HepG2 (cell line): ENCODE results near the gene MGAT1. TPM values are rescaled to one million over a fixed set of nuclear protein-coding genes. Genes with fewer than 3 reads are reported as not detected.

Experiments
- ATAC-seq: fragments of 200-7000 bp; cut with Tn5 transposase; 3 replicates; pipeline ENCODE4 v1.9.1; 2020; ENCODE audit warnings: mild to moderate bottlenecking, moderate library complexity
- BruUV-seq: library from RNA; stranded (reverse); fragments of 400-500 nt; replicated peaks from 2 replicates; lab custom pipeline; 2021; lab: Mats Ljungman, UMichigan
- CTCF ChIA-PET: fragments of 300-600 bp; formaldehyde crosslinking; extraction: SDS; loops from one replicate; lab custom pipeline; 2021; ENCODE audit warnings: low total read pairs, inconsistent platforms, low intra/inter-chr PET ratio; lab: Yijun Ruan, JAX
- POLR2A ChIA-PET: fragments of 350-600 bp; sonication (Branson Sonifier 250); formaldehyde crosslinking; loops from one replicate; lab custom pipeline; 2020; ENCODE audit warnings: antibody characterized with exemption, inconsistent platforms; lab: Yijun Ruan, JAX
- DNase-seq: peaks from one replicate; pipeline ENCODE4 v3.0.0-alpha.2; 2015; ENCODE audit warnings: low spot score
- FAIRE-seq: peaks from 3 replicates; lab custom pipeline; 2011; peaks lifted over from hg19 to GRCh38; lab: Jason Lieb, UNC
- H2AFZ ChIP-seq: one replicate; pipeline ENCODE4 v1.6.1; 2011; ENCODE audit warnings: low read length, inconsistent platforms
- H3K27ac ChIP-seq: fragments of 300-600 bp; 3 replicates; pipeline ENCODE4 v1.8.0; 2011; ENCODE audit warnings: mixed run types, mild to moderate bottlenecking, mixed read lengths, low read length, inconsistent platforms; ENCODE audit not compliant: insufficient read depth; ENCODE audit errors: extremely low read length
- H3K27me3 ChIP-seq, 2 experiments: fragments of 200-600 bp in 1 of 2; 2 replicates in 1 of 2; 3 replicates in 1 of 2; pipeline versions ENCODE4 v1.6.0 to v1.8.0; 2011; ENCODE audit warnings: low read length in 2 of 2, mild to moderate bottlenecking in 2 of 2, moderate library complexity in 2 of 2, inconsistent platforms in 1 of 2; ENCODE audit not compliant: insufficient read depth in 2 of 2, control insufficient read depth in 1 of 2
- H3K36me3 ChIP-seq, 2 experiments: fragments of 200-600 bp in 1 of 2; replicated peaks in 1 of 2; 2 replicates in 1 of 2; 3 replicates in 1 of 2; pipeline versions ENCODE4 v1.5.1 to v1.8.0; 2011; ENCODE audit warnings: low read length in 2 of 2, inconsistent platforms in 1 of 2; ENCODE audit not compliant: insufficient read depth in 2 of 2, control insufficient read depth in 1 of 2
- H3K4me1 ChIP-seq: 2 replicates; pipeline ENCODE4 v1.5.1; 2012; ENCODE audit warnings: low read length, inconsistent platforms; ENCODE audit not compliant: insufficient read depth
- H3K4me2 ChIP-seq: 2 replicates; pipeline ENCODE4 v1.6.0; 2011; ENCODE audit warnings: low read depth, low read length, inconsistent platforms
- H3K4me3 ChIP-seq, 3 experiments: fragments of 200-600 bp in 1 of 3; sonication (generic), shearing (Covaris generic) in 1 of 3; replicated peaks in 1 of 3; 2 replicates each; pipeline ENCODE4 v1.5.1; 2011 to 2016; ENCODE audit warnings: low read length in 3 of 3, inconsistent platforms in 2 of 3, low read depth in 2 of 3, mild to moderate bottlenecking in 2 of 3, control low read depth in 1 of 3, mixed read lengths in 1 of 3; ENCODE audit not compliant: insufficient read depth in 1 of 3
- H3K79me2 ChIP-seq: one replicate; pipeline ENCODE4 v1.6.1; 2011; ENCODE audit warnings: low read length, inconsistent platforms; ENCODE audit not compliant: insufficient read depth
- H3K9ac ChIP-seq: 2 replicates; pipeline ENCODE4 v1.6.0; 2011; ENCODE audit warnings: mild to moderate bottlenecking, low read depth, low read length, inconsistent platforms; ENCODE audit not compliant: insufficient read depth
- H3K9me3 ChIP-seq: 2 replicates; pipeline ENCODE4 v1.5.1; 2012; ENCODE audit warnings: mild to moderate bottlenecking, low read length
- H4K20me1 ChIP-seq: 2 replicates; pipeline ENCODE4 v1.6.0; 2011; ENCODE audit warnings: inconsistent platforms, mild to moderate bottlenecking, low read length, moderate library complexity; ENCODE audit not compliant: insufficient read depth
- CREB3 ChIP-seq: sonication (generic); formaldehyde crosslinking; IDR thresholded peaks from 2 replicates; pipeline ENCODE4 v1.5.0; 2020; ENCODE audit warnings: missing genetic modification reagents
- HDAC2 ChIP-seq: sonication (generic); formaldehyde crosslinking; IDR thresholded peaks from 2 replicates; pipeline ENCODE4 v1.4.0; 2020; ENCODE audit warnings: missing genetic modification reagents
- HNRNPH1 ChIP-seq: fragments of 200-400 bp; formaldehyde crosslinking; optimal IDR thresholded peaks from 2 replicates; pipeline ENCODE3; 2017; ENCODE audit warnings: mild to moderate bottlenecking, low read depth, low read length
- MYC ChIP-seq: sonication (generic); formaldehyde crosslinking; IDR thresholded peaks from 2 replicates; pipeline ENCODE4 v1.9.0; 2021; ENCODE audit warnings: missing genetic modification reagents, borderline replicate concordance
- SP2 ChIP-seq: sonication (generic); formaldehyde crosslinking; IDR thresholded peaks from 2 replicates; pipeline ENCODE4 v1.5.1; 2020; ENCODE audit warnings: mild to moderate bottlenecking, missing genetic modification reagents
- TIGD3 ChIP-seq: sonication (generic); formaldehyde crosslinking; IDR thresholded peaks from 2 replicates; pipeline ENCODE4 v1.5.1; 2020; ENCODE audit warnings: mild to moderate bottlenecking, missing genetic modification reagents, borderline replicate concordance
- ZBTB42 ChIP-seq: sonication (generic); formaldehyde crosslinking; IDR thresholded peaks from 2 replicates; pipeline ENCODE4 v1.5.0; 2020; ENCODE audit warnings: mild to moderate bottlenecking, missing genetic modification reagents
- ZNF282 ChIP-seq: fragments of 450-650 bp; IDR thresholded peaks from 2 replicates; pipeline ENCODE4 v1.6.1; 2018; ENCODE audit not compliant: partially characterized antibody
- ZNF318 ChIP-seq: sonication (generic); formaldehyde crosslinking; IDR thresholded peaks from 2 replicates; pipeline ENCODE4 v1.4.0; 2020; ENCODE audit warnings: mild to moderate bottlenecking, missing genetic modification reagents
- ZNF460 ChIP-seq: sonication (generic); formaldehyde crosslinking; IDR thresholded peaks from 2 replicates; pipeline ENCODE4 v1.5.1; 2020; ENCODE audit warnings: missing genetic modification reagents, mild to moderate bottlenecking, borderline replicate concordance
- ZNF510 ChIP-seq: sonication (generic); formaldehyde crosslinking; IDR thresholded peaks from 2 replicates; pipeline ENCODE4 v1.4.0; 2020; ENCODE audit warnings: low read depth, mild to moderate bottlenecking, missing genetic modification reagents
- ZNF574 ChIP-seq: sonication (generic); formaldehyde crosslinking; IDR thresholded peaks from 2 replicates; pipeline ENCODE4 v1.4.0; 2020; ENCODE audit warnings: missing genetic modification reagents
- WGBS: methylation state at CpG from one replicate; pipeline ENCODE4 v1.1.6; 2017; ENCODE audit warnings: low lambda C conversion rate; 5-methylcytosine and 5-hydroxymethylcytosine counted together
- in situ Hi-C: cut with HindIII; loops from 2 replicates; pipeline ENCODE4 v1.10.0; 2017; ENCODE audit warnings: low pct_unique_long_range_greater_than_20kb; ENCODE audit not compliant: extremely low pct_ligation_motif_present
- intact Hi-C: fragments of 100-400 bp; cut with micrococcal nuclease; formaldehyde crosslinking; loops from one replicate; pipeline ENCODE4 v1.10.0; 2022; ENCODE audit not compliant: unreplicated experiment
- polyA plus RNA-seq, 8 experiments: library from polyadenylated mRNA; depleted of rRNA in 3 of 8; stranded (reverse) in 7 of 8; unstranded in 1 of 8; fragments of >200 nt; fragmentation: Illumina TruSeq in 4 of 8; extraction: Trizol in 4 of 8; gene quantifications; 2 replicates each; pipeline versions ENCODE4 v1.2.1 to v1.2.3, GENCODE V29; 2011 to 2016; ENCODE audit warnings: low read depth in 4 of 8, missing spikeins in 1 of 8, mixed read lengths in 1 of 8; ENCODE audit not compliant: insufficient read depth in 1 of 8
- total RNA-seq, 5 experiments: library from RNA; depleted of rRNA; stranded (reverse); fragments of >200 nt; fragmentation: Illumina TruSeq; extraction: Trizol; gene quantifications; 2 replicates each; pipeline ENCODE4 v1.2.3, GENCODE V29; 2016; ENCODE audit warnings: low read depth in 1 of 5

MGAT1 gene
- total and polyA plus RNA-seq, 2 of the 13 experiments (the other 11 are each of a cell fraction or from before 2014, with no cell fraction given): 50.1 to 55.3 TPM

GRCh38 chr5:180847026-180847425 lies 44.4 kb upstream of the MGAT1 start:
- Histone ChIP-seq H3K4me2 (no peak overlapping the region), H3K27me3 (no peaks in the 10 kb centered on the region), H3K9me3 (no peaks in the 10 kb centered on the region), H4K20me1 (no peaks in the 10 kb centered on the region), H3K79me2 (no peaks in the 10 kb centered on the region), H2AFZ (no peak overlapping the region), H3K27ac (no peak overlapping the region), H3K36me3 (peaks cover 4 to 23% of the 10 kb centered on the region in 2 experiments), H3K9ac (no peak overlapping the region), H3K4me1 (no peaks in the 10 kb centered on the region), H3K4me3 (no peak overlapping the region)
- ATAC-seq: no peak
- WGBS: no CpG with 5 or more reads among the region's 3 CpGs
- ChIA-PET CTCF (no interaction called here), POLR2A (no interaction called here)
- BruUV-seq: no TSS peak
- intact Hi-C loops (no loop called here), in situ Hi-C loops (no loop called here)
- FAIRE-seq: no peak
- no peak for DNase-seq
- TF ChIP-seq ZNF574 (CRISPR knock-in tag) (no peak), HNRNPH1 (no peak), CREB3 (CRISPR knock-in tag) (no peak), ZNF282 (no peak), ZNF510 (CRISPR knock-in tag) (no peak), MYC (CRISPR knock-in tag) (no peak), ZNF318 (no peak), TIGD3 (no peak), ZNF460 (no peak), SP2 (no peak), HDAC2 (CRISPR knock-in tag) (no peak), ZBTB42 (CRISPR knock-in tag) (no peak)
